GM12874 (cell line): Measurements from ENCODE around the gene ATXN10.

Experiments used
- CTCF ChIP-seq: IDR thresholded peaks from 2 replicates; pipeline ENCODE4 v1.5.1; 2011; ENCODE audit warnings: low read depth, mild to moderate bottlenecking, control low read depth, low read length, moderate library complexity; ENCODE audit not compliant: insufficient read depth

Gene ATXN10

GRCh38 chr22:45785458-45785857 is 113.8 kb downstream of the ATXN10 start:
- TF ChIP-seq CTCF: no peak

- TF ChIP-seq CTCF: no peak
Observed at GRCh38 chr22:45786726-45787125, 115.1 kb downstream of the ATXN10 start.

- TF ChIP-seq CTCF: no peak
Observed at GRCh38 chr22:45787759-45788158, 116.1 kb downstream of the ATXN10 start.

DNA sequence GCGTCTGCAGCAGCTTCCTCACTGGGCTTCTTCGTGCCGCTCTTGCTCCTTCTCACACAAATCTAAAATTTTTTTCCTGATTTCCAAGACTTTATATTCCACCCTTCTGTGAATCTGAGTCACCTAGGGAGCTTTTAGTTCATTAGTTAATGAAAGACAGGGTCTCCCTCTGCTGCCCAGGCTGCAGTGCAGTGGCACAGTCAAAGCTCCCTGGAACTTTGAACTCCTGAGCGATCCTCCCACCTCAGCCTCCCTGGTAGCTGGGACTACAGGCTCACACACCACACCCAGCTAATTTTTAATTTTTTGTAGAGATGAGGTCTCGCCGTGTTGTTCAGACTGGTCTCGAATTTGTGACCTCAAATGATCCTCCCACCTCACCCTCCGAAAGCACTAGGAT is 116.9 kb downstream of the ATXN10 start:
- no peak for TF ChIP-seq CTCF

DNA sequence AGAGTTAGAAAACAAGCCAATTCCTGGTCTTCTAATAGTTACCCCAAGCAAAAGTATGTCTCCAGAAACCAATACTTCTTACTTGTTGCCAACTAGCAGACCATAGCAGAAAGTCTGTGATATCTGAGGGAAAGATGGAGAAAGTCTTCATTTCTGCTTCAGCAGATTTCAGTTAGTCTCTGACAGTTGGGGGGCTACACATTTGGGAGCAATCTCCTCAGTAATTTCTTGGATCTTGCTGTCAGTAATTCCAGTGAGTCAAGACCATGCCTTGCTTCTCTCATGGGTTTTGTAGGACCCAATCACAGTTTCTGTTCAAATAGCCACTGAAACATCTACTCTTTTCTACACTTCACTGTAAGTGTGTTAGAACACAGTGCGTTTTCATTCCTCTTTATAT is 118.8 kb downstream of the ATXN10 start:
- TF ChIP-seq CTCF: no peak

- TF ChIP-seq CTCF: no peak
Observed at GRCh38 chr22:45793161-45793560, 121.5 kb downstream of the ATXN10 start.

GRCh38 chr22:45793892-45794291 is 122.3 kb downstream of the ATXN10 start:
- TF ChIP-seq CTCF: no peak

DNA sequence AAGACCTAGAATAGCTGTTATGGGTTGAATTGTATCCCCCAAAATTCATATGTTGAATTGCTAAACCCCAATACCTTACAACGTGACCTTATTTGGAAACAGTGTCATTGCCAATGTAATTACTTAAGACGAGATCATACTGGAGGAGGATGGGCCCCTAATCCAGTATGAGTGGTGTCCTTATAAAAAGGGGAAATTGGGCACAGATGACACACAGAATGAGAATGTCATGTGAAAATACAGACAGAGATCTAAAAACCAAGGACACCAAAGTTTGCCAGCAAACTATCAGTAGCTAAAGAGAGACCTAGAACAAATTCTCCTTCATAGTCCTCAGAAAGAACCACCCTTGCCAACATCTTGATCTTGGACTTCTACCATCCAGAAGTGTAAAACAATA is 127.7 kb downstream of the ATXN10 start:
- TF ChIP-seq CTCF: no peak
